WTC11 (cell line): Measurements from ENCODE around the gene KIAA1328.

Experiments
- CREB1 ChIP-seq: sonication (generic); formaldehyde crosslinking; IDR thresholded peaks from 2 replicates; pipeline ENCODE4 v1.8.0; 2023; ENCODE audit warnings: mild to moderate bottlenecking, missing genetic modification reagents
- MAX ChIP-seq: sonication (generic); formaldehyde crosslinking; IDR thresholded peaks from 2 replicates; pipeline ENCODE4 v1.8.0; 2022; ENCODE audit warnings: mild to moderate bottlenecking, missing genetic modification reagents
- MXD4 ChIP-seq: fragments of 250-450 bp; sonication (Bioruptor Pico); IDR thresholded peaks from 2 replicates; pipeline ENCODE4 v1.8.0; 2021; ENCODE audit warnings: mild to moderate bottlenecking, moderate library complexity, borderline replicate concordance
- NFATC4 ChIP-seq: fragments of 250-450 bp; sonication (Bioruptor Pico); IDR thresholded peaks from 2 replicates; pipeline ENCODE4 v1.9.0; 2021; ENCODE audit warnings: mild to moderate bottlenecking
- PRRX2 ChIP-seq: fragments of 250-450 bp; sonication (Bioruptor Pico); IDR thresholded peaks from 2 replicates; pipeline ENCODE4 v1.8.0; 2021; ENCODE audit warnings: mild to moderate bottlenecking
- ZBTB43 ChIP-seq: sonication (generic); formaldehyde crosslinking; IDR thresholded peaks from 2 replicates; pipeline ENCODE4 v1.8.1; 2023; ENCODE audit warnings: mild to moderate bottlenecking, missing genetic modification reagents
- ZMAT4 ChIP-seq: fragments of 250-450 bp; sonication (Bioruptor Pico); IDR thresholded peaks from 2 replicates; pipeline ENCODE4 v1.9.0; 2021; ENCODE audit warnings: mild to moderate bottlenecking

- TF ChIP-seq CREB1 (CRISPR knock-in tag) (no peak), MAX (CRISPR knock-in tag) (no peak), ZBTB43 (no peak), PRRX2 (CRISPR knock-in tag) (no peak), NFATC4 (no peak), ZMAT4 (no peak), MXD4 (CRISPR knock-in tag) (no peak)
Measured at GRCh38 chr18:37162551-37162950, 333.6 kb downstream of the KIAA1328 start.
